HepG2 (cell line): Measurements from ENCODE around the gene CCND2. TPM values are rescaled to one million over a fixed set of nuclear protein-coding genes. Genes with fewer than 3 reads are reported as not detected.

Source experiments
- ATAC-seq: fragments of 200-7000 bp; cut with Tn5 transposase; 3 replicates; pipeline ENCODE4 v1.9.1; 2020; ENCODE audit warnings: mild to moderate bottlenecking, moderate library complexity
- BruUV-seq: library from RNA; stranded (reverse); fragments of 400-500 nt; replicated peaks from 2 replicates; lab custom pipeline; 2021; lab: Mats Ljungman, UMichigan
- CTCF ChIA-PET: fragments of 300-600 bp; formaldehyde crosslinking; extraction: SDS; loops from one replicate; lab custom pipeline; 2021; ENCODE audit warnings: low total read pairs, inconsistent platforms, low intra/inter-chr PET ratio; lab: Yijun Ruan, JAX
- POLR2A ChIA-PET: fragments of 350-600 bp; sonication (Branson Sonifier 250); formaldehyde crosslinking; loops from one replicate; lab custom pipeline; 2020; ENCODE audit warnings: antibody characterized with exemption, inconsistent platforms; lab: Yijun Ruan, JAX
- DNase-seq: peaks from one replicate; pipeline ENCODE4 v3.0.0-alpha.2; 2015; ENCODE audit warnings: low spot score
- FAIRE-seq: peaks from 3 replicates; lab custom pipeline; 2011; peaks lifted over from hg19 to GRCh38; lab: Jason Lieb, UNC
- H2AFZ ChIP-seq: one replicate; pipeline ENCODE4 v1.6.1; 2011; ENCODE audit warnings: low read length, inconsistent platforms
- H3K27ac ChIP-seq: fragments of 300-600 bp; 3 replicates; pipeline ENCODE4 v1.8.0; 2011; ENCODE audit warnings: mixed run types, mild to moderate bottlenecking, mixed read lengths, low read length, inconsistent platforms; ENCODE audit not compliant: insufficient read depth; ENCODE audit errors: extremely low read length
- H3K27me3 ChIP-seq, 2 experiments: fragments of 200-600 bp in 1 of 2; 2 replicates in 1 of 2; 3 replicates in 1 of 2; pipeline versions ENCODE4 v1.6.0 to v1.8.0; 2011; ENCODE audit warnings: low read length in 2 of 2, mild to moderate bottlenecking in 2 of 2, moderate library complexity in 2 of 2, inconsistent platforms in 1 of 2; ENCODE audit not compliant: insufficient read depth in 2 of 2, control insufficient read depth in 1 of 2
- H3K36me3 ChIP-seq, 2 experiments: fragments of 200-600 bp in 1 of 2; replicated peaks in 1 of 2; 2 replicates in 1 of 2; 3 replicates in 1 of 2; pipeline versions ENCODE4 v1.5.1 to v1.8.0; 2011; ENCODE audit warnings: low read length in 2 of 2, inconsistent platforms in 1 of 2; ENCODE audit not compliant: insufficient read depth in 2 of 2, control insufficient read depth in 1 of 2
- H3K4me1 ChIP-seq: 2 replicates; pipeline ENCODE4 v1.5.1; 2012; ENCODE audit warnings: low read length, inconsistent platforms; ENCODE audit not compliant: insufficient read depth
- H3K4me2 ChIP-seq: 2 replicates; pipeline ENCODE4 v1.6.0; 2011; ENCODE audit warnings: low read depth, low read length, inconsistent platforms
- H3K4me3 ChIP-seq, 3 experiments: fragments of 200-600 bp in 1 of 3; sonication (generic), shearing (Covaris generic) in 1 of 3; replicated peaks in 1 of 3; 2 replicates each; pipeline ENCODE4 v1.5.1; 2011 to 2016; ENCODE audit warnings: low read length in 3 of 3, inconsistent platforms in 2 of 3, low read depth in 2 of 3, mild to moderate bottlenecking in 2 of 3, control low read depth in 1 of 3, mixed read lengths in 1 of 3; ENCODE audit not compliant: insufficient read depth in 1 of 3
- H3K79me2 ChIP-seq: one replicate; pipeline ENCODE4 v1.6.1; 2011; ENCODE audit warnings: low read length, inconsistent platforms; ENCODE audit not compliant: insufficient read depth
- H3K9ac ChIP-seq: 2 replicates; pipeline ENCODE4 v1.6.0; 2011; ENCODE audit warnings: mild to moderate bottlenecking, low read depth, low read length, inconsistent platforms; ENCODE audit not compliant: insufficient read depth
- H3K9me3 ChIP-seq: 2 replicates; pipeline ENCODE4 v1.5.1; 2012; ENCODE audit warnings: mild to moderate bottlenecking, low read length
- H4K20me1 ChIP-seq: 2 replicates; pipeline ENCODE4 v1.6.0; 2011; ENCODE audit warnings: inconsistent platforms, mild to moderate bottlenecking, low read length, moderate library complexity; ENCODE audit not compliant: insufficient read depth
- CAMTA2 ChIP-seq: sonication (generic); formaldehyde crosslinking; IDR thresholded peaks from 2 replicates; pipeline ENCODE4 v1.4.0; 2020; ENCODE audit warnings: mild to moderate bottlenecking, missing genetic modification reagents, borderline replicate concordance
- CEBPZ ChIP-seq: IDR thresholded peaks from 2 replicates; pipeline ENCODE4 v1.6.1; 2012; ENCODE audit warnings: low read length, improper control_type of control experiment
- ESRRA ChIP-seq: sonication (generic); formaldehyde crosslinking; IDR thresholded peaks from 2 replicates; pipeline ENCODE4 v1.5.1; 2020; ENCODE audit warnings: mild to moderate bottlenecking, low read depth, missing genetic modification reagents
- ETV5 ChIP-seq: IDR thresholded peaks from 2 replicates; pipeline ENCODE4 v1.6.1; 2018; ENCODE audit warnings: missing biosample characterization, missing genetic modification reagents, inconsistent platforms, borderline replicate concordance
- KMT2A ChIP-seq: sonication (generic); formaldehyde crosslinking; IDR thresholded peaks from 2 replicates; pipeline ENCODE4 v1.4.0; 2020; ENCODE audit warnings: missing genetic modification reagents
- NFIC ChIP-seq: IDR thresholded peaks from 2 replicates; pipeline ENCODE4 v1.6.1; 2012; ENCODE audit warnings: mild to moderate bottlenecking, low read length, inconsistent platforms
- NR2F1 ChIP-seq, 2 experiments: fragments of 450-650 bp in 1 of 2; formaldehyde crosslinking in 1 of 2; IDR thresholded peaks; 2 replicates each; pipeline versions ENCODE4 v1.5.0 to v1.6.1; 2016 to 2020; ENCODE audit warnings: mild to moderate bottlenecking in 1 of 2, missing compliant biosample characterization in 1 of 2, missing genetic modification reagents in 1 of 2, moderate library complexity in 1 of 2
- POLR2AphosphoS5 ChIP-seq: IDR thresholded peaks from 2 replicates; pipeline ENCODE4 v1.6.1; 2012; ENCODE audit warnings: low read depth, low read length
- SOX5 ChIP-seq: IDR thresholded peaks from 2 replicates; pipeline ENCODE4 v1.6.1; 2016; ENCODE audit warnings: borderline replicate concordance
- ZFP91 ChIP-seq: sonication (generic); formaldehyde crosslinking; IDR thresholded peaks from 2 replicates; pipeline ENCODE4 v1.9.0; 2022; ENCODE audit warnings: missing genetic modification reagents, mild to moderate bottlenecking, borderline replicate concordance
- ZNF577 ChIP-seq: sonication (generic); formaldehyde crosslinking; IDR thresholded peaks from 2 replicates; pipeline ENCODE4 v1.4.0; 2020; ENCODE audit warnings: mild to moderate bottlenecking, low read depth, missing genetic modification reagents, borderline replicate concordance
- ZNF704 ChIP-seq: sonication (generic); formaldehyde crosslinking; IDR thresholded peaks from 2 replicates; pipeline ENCODE4 v1.8.1; 2023; ENCODE audit warnings: mild to moderate bottlenecking, inconsistent platforms, moderate library complexity, missing genetic modification reagents, borderline replicate concordance
- WGBS: methylation state at CpG from one replicate; pipeline ENCODE4 v1.1.6; 2017; ENCODE audit warnings: low lambda C conversion rate; 5-methylcytosine and 5-hydroxymethylcytosine counted together
- in situ Hi-C: cut with HindIII; loops from 2 replicates; pipeline ENCODE4 v1.10.0; 2017; ENCODE audit warnings: low pct_unique_long_range_greater_than_20kb; ENCODE audit not compliant: extremely low pct_ligation_motif_present
- intact Hi-C: fragments of 100-400 bp; cut with micrococcal nuclease; formaldehyde crosslinking; loops from one replicate; pipeline ENCODE4 v1.10.0; 2022; ENCODE audit not compliant: unreplicated experiment
- polyA plus RNA-seq, 8 experiments: library from polyadenylated mRNA; depleted of rRNA in 3 of 8; stranded (reverse) in 7 of 8; unstranded in 1 of 8; fragments of >200 nt; fragmentation: Illumina TruSeq in 4 of 8; extraction: Trizol in 4 of 8; gene quantifications; 2 replicates each; pipeline versions ENCODE4 v1.2.1 to v1.2.3, GENCODE V29; 2011 to 2016; ENCODE audit warnings: low read depth in 4 of 8, missing spikeins in 1 of 8, mixed read lengths in 1 of 8; ENCODE audit not compliant: insufficient read depth in 1 of 8
- total RNA-seq, 5 experiments: library from RNA; depleted of rRNA; stranded (reverse); fragments of >200 nt; fragmentation: Illumina TruSeq; extraction: Trizol; gene quantifications; 2 replicates each; pipeline ENCODE4 v1.2.3, GENCODE V29; 2016; ENCODE audit warnings: low read depth in 1 of 5

CCND2 gene
- total and polyA plus RNA-seq, 2 of the 13 experiments (the other 11 are each of a cell fraction or from before 2014, with no cell fraction given): 0.61 to 1.4 TPM

GRCh38 chr12:4265280-4265679 is 8.3 kb upstream of the CCND2 start:
- ChIA-PET CTCF (no interaction called here), POLR2A (no interaction called here)
- Histone ChIP-seq H3K36me3 (no peaks in the 10 kb centered on the region), H3K27me3 (peaks cover 6 to 56% of the 10 kb centered on the region in 2 experiments), H2AFZ (no peak overlapping the region), H3K4me3 (no peak overlapping the region), H4K20me1 (no peaks in the 10 kb centered on the region), H3K79me2 (no peaks in the 10 kb centered on the region), H3K4me1 (peaks cover 10% of the 10 kb centered on the region; the same call in 1 of the 2 replicates), H3K4me2 (no peak overlapping the region), H3K9ac (no peak overlapping the region), H3K27ac (no peak overlapping the region), H3K9me3 (no peaks in the 10 kb centered on the region)
- DNase-seq (no peak), FAIRE-seq (no peak), ATAC-seq (no peak)
- in situ Hi-C loops (no loop called here), intact Hi-C loops (no loop called here)
- 34% methylated on average over 4 of the region's 4 CpGs for WGBS
- no peak for TF ChIP-seq ESRRA (CRISPR knock-in tag)
- TF ChIP-seq ZNF577 (CRISPR knock-in tag): no peak
- TF ChIP-seq SOX5: no peak
- TF ChIP-seq NFIC: no peak
- no peak for TF ChIP-seq CAMTA2 (CRISPR knock-in tag)
- TF ChIP-seq ETV5 (CRISPR knock-in tag): no peak
- TF ChIP-seq ZFP91 (CRISPR knock-in tag): no peak
- no peak for TF ChIP-seq POLR2AphosphoS5
- TF ChIP-seq ZNF704 (CRISPR knock-in tag): no peak
- no peak for TF ChIP-seq NR2F1 (CRISPR knock-in tag; IDR thresholded peaks at IDR 0.05)
- no peak for TF ChIP-seq KMT2A (CRISPR knock-in tag)
- TF ChIP-seq CEBPZ: no peak
- BruUV-seq: no TSS peak
